GM12874 (cell line): Measurements from ENCODE around the gene SLC26A9.

Source experiments
- CTCF ChIP-seq: IDR thresholded peaks from 2 replicates; pipeline ENCODE4 v1.5.1; 2011; ENCODE audit warnings: low read depth, mild to moderate bottlenecking, control low read depth, low read length, moderate library complexity; ENCODE audit not compliant: insufficient read depth

Gene SLC26A9

GRCh38 chr1:205936311-205936710, 6.9 kb downstream of the SLC26A9 start:
- no peak for TF ChIP-seq CTCF

GRCh38 chr1:205935869-205936268, 7.4 kb downstream of the SLC26A9 start:
- TF ChIP-seq CTCF = no peak

GRCh38 chr1:205934788-205935187, 8.5 kb downstream of the SLC26A9 start:
- no peak for TF ChIP-seq CTCF

GRCh38 chr1:205933671-205934618, 9.3 kb downstream of the SLC26A9 start:
- no peak for TF ChIP-seq CTCF

- TF ChIP-seq CTCF = no peak
Observed at GRCh38 chr1:205932776-205933175, 10.5 kb downstream of the SLC26A9 start.

- TF ChIP-seq CTCF = no peak
Observed at GRCh38 chr1:205930799-205931281, 12.4 kb downstream of the SLC26A9 start.

GRCh38 chr1:205930195-205930577, 13.1 kb downstream of the SLC26A9 start:
- no peak for TF ChIP-seq CTCF
